ENCODE data around the gene LOXL4.

The LOXL4 gene

GRCh38 chr10:98264378-98265065, 3.5 kb downstream of the LOXL4 start:
- no peak overlapping the region for H3K27ac Mint-ChIP-seq
- ATAC-seq (ENCODE audit: low read depth) (no peak), DNase-seq (ENCODE audit: low spot score in 2 of 2) (no peak)
- peaks cover 9% of the 10 kb centered on the region for H3K27me3 Mint-ChIP-seq
- peaks cover 3% of the 10 kb centered on the region for H3K36me3 Mint-ChIP-seq
- H3K9me3 Mint-ChIP-seq = no peaks in the 10 kb centered on the region
- H3K4me1 Mint-ChIP-seq = peaks cover 5% of the 10 kb centered on the region
- no peak overlapping the region for H3K4me3 Mint-ChIP-seq

GRCh38 chr10:98263088-98263487, 4.9 kb downstream of the LOXL4 start:
- DNase-seq (ENCODE audit: low spot score in 2 of 2) (no peak), ATAC-seq (ENCODE audit: low read depth) (no peak)
- Mint-ChIP-seq H3K36me3 (peaks cover 3% of the 10 kb centered on the region), H3K9me3 (no peaks in the 10 kb centered on the region), H3K27ac (no peak overlapping the region), H3K27me3 (peaks cover 7% of the 10 kb centered on the region), H3K4me3 (no peak overlapping the region), H3K4me1 (peaks cover 3% of the 10 kb centered on the region)

GRCh38 chr10:98262571-98262970, 5.4 kb downstream of the LOXL4 start:
- H3K27me3 Mint-ChIP-seq = peaks cover 7% of the 10 kb centered on the region
- no peaks in the 10 kb centered on the region for H3K4me1 Mint-ChIP-seq
- no peaks in the 10 kb centered on the region for H3K9me3 Mint-ChIP-seq
- ATAC-seq (ENCODE audit: low read depth) (peak; percentile 53), DNase-seq (ENCODE audit: low spot score in 2 of 2) (peak in 1 of 2 donors; percentile 10)
- H3K36me3 Mint-ChIP-seq = peaks cover 3% of the 10 kb centered on the region
- H3K27ac Mint-ChIP-seq = no peak overlapping the region
- H3K4me3 Mint-ChIP-seq = no peak overlapping the region

- no peak for ATAC-seq (ENCODE audit: low read depth)
- DNase-seq (ENCODE audit: low spot score in 2 of 2) = peak in 1 of 2 donors; percentile 6
- Mint-ChIP-seq H3K36me3 (peaks cover 7% of the 10 kb centered on the region), H3K4me3 (no peak overlapping the region), H3K4me1 (no peaks in the 10 kb centered on the region), H3K9me3 (no peaks in the 10 kb centered on the region), H3K27ac (no peak overlapping the region), H3K27me3 (peaks cover 6% of the 10 kb centered on the region)
Observed at GRCh38 chr10:98261436-98262277, 6.3 kb downstream of the LOXL4 start.

GRCh38 chr10:98260752-98261151, 7.2 kb downstream of the LOXL4 start:
- Mint-ChIP-seq H3K4me1 (no peaks in the 10 kb centered on the region), H3K9me3 (no peaks in the 10 kb centered on the region), H3K36me3 (peaks cover 15% of the 10 kb centered on the region), H3K27ac (no peak overlapping the region), H3K4me3 (no peak overlapping the region), H3K27me3 (no peaks in the 10 kb centered on the region)
- ATAC-seq (ENCODE audit: low read depth) = no peak
- DNase-seq (ENCODE audit: low spot score in 2 of 2) = peak in 1 of 2 donors; percentile 9

- Mint-ChIP-seq H3K4me1 (no peaks in the 10 kb centered on the region), H3K27ac (no peak overlapping the region), H3K27me3 (no peaks in the 10 kb centered on the region), H3K4me3 (no peak overlapping the region), H3K9me3 (no peaks in the 10 kb centered on the region), H3K36me3 (peaks cover 15% of the 10 kb centered on the region)
- ATAC-seq (ENCODE audit: low read depth) = no peak
- DNase-seq (ENCODE audit: low spot score in 2 of 2) = no peak
Observed at GRCh38 chr10:98260350-98260749, 7.6 kb downstream of the LOXL4 start.

GRCh38 chr10:98259606-98260315, 8.2 kb downstream of the LOXL4 start:
- Mint-ChIP-seq H3K9me3 (no peaks in the 10 kb centered on the region), H3K4me3 (no peak overlapping the region), H3K36me3 (peaks cover 15% of the 10 kb centered on the region), H3K4me1 (no peaks in the 10 kb centered on the region), H3K27ac (no peak overlapping the region), H3K27me3 (no peaks in the 10 kb centered on the region)
- DNase-seq (ENCODE audit: low spot score in 2 of 2) (peak in 1 of 2 donors; percentile 4), ATAC-seq (ENCODE audit: low read depth) (no peak)

GRCh38 chr10:98258683-98259454, 9.1 kb downstream of the LOXL4 start:
- DNase-seq (ENCODE audit: low spot score in 2 of 2) (peak in 1 of 2 donors; percentile 5), ATAC-seq (ENCODE audit: low read depth) (no peak)
- peaks cover 15% of the 10 kb centered on the region for H3K36me3 Mint-ChIP-seq
- peak overlapping the region; percentile 70 for H3K27ac Mint-ChIP-seq
- H3K9me3 Mint-ChIP-seq = no peaks in the 10 kb centered on the region
- H3K4me3 Mint-ChIP-seq = no peak overlapping the region
- no peaks in the 10 kb centered on the region for H3K4me1 Mint-ChIP-seq
- H3K27me3 Mint-ChIP-seq = no peaks in the 10 kb centered on the region

GRCh38 chr10:98257961-98258360, 10.0 kb downstream of the LOXL4 start:
- no peaks in the 10 kb centered on the region for H3K27me3 Mint-ChIP-seq
- no peaks in the 10 kb centered on the region for H3K9me3 Mint-ChIP-seq
- H3K4me3 Mint-ChIP-seq = no peak overlapping the region
- H3K27ac Mint-ChIP-seq = no peak overlapping the region
- no peaks in the 10 kb centered on the region for H3K4me1 Mint-ChIP-seq
- DNase-seq (ENCODE audit: low spot score in 2 of 2) (peak in 1 of 2 donors; percentile 4), ATAC-seq (ENCODE audit: low read depth) (no peak)
- peaks cover 15% of the 10 kb centered on the region for H3K36me3 Mint-ChIP-seq

- DNase-seq (ENCODE audit: low spot score in 2 of 2) = peak in 1 of 2 donors; percentile 4
- ATAC-seq (ENCODE audit: low read depth) = no peak
- Mint-ChIP-seq H3K4me1 (no peaks in the 10 kb centered on the region), H3K4me3 (no peak overlapping the region), H3K36me3 (peaks cover 15% of the 10 kb centered on the region), H3K9me3 (no peaks in the 10 kb centered on the region), H3K27ac (no peak overlapping the region), H3K27me3 (no peaks in the 10 kb centered on the region)
Observed at GRCh38 chr10:98257198-98257597, 10.8 kb downstream of the LOXL4 start.

GRCh38 chr10:98256692-98257091, 11.3 kb downstream of the LOXL4 start:
- H3K27ac Mint-ChIP-seq = no peak overlapping the region
- H3K9me3 Mint-ChIP-seq = no peaks in the 10 kb centered on the region
- H3K4me1 Mint-ChIP-seq = no peaks in the 10 kb centered on the region
- DNase-seq (ENCODE audit: low spot score in 2 of 2) (no peak), ATAC-seq (ENCODE audit: low read depth) (no peak)
- no peak overlapping the region for H3K4me3 Mint-ChIP-seq
- H3K27me3 Mint-ChIP-seq = no peaks in the 10 kb centered on the region
- H3K36me3 Mint-ChIP-seq = peaks cover 15% of the 10 kb centered on the region

GRCh38 chr10:98255146-98255877, 12.7 kb downstream of the LOXL4 start:
- peaks cover 17% of the 10 kb centered on the region for H3K36me3 Mint-ChIP-seq
- no peaks in the 10 kb centered on the region for H3K27me3 Mint-ChIP-seq
- ATAC-seq (ENCODE audit: low read depth) (no peak), DNase-seq (ENCODE audit: low spot score in 2 of 2) (no peak)
- H3K4me3 Mint-ChIP-seq = no peak overlapping the region
- no peaks in the 10 kb centered on the region for H3K9me3 Mint-ChIP-seq
- H3K4me1 Mint-ChIP-seq = no peaks in the 10 kb centered on the region
- no peak overlapping the region for H3K27ac Mint-ChIP-seq

Measured in memory B cell (primary cell).